HG02798 (cell line): Measurements from ENCODE around the gene FAM163A.

Experiments
- ATAC-seq: cut with Tn5 transposase; IDR thresholded peaks from one replicate; pipeline ENCODE4 v1.9.1; 2021; ENCODE audit warnings: mild to moderate bottlenecking; ENCODE audit not compliant: unreplicated experiment, poor library complexity

The FAM163A gene

GRCh38 chr1:179748772-179749171 is 5.7 kb downstream of the FAM163A start:
- no peak for ATAC-seq

GRCh38 chr1:179750630-179751029 is 7.5 kb downstream of the FAM163A start:
- no peak for ATAC-seq

GRCh38 chr1:179753061-179753460 is 10.0 kb downstream of the FAM163A start:
- no peak for ATAC-seq

GRCh38 chr1:179754041-179754624 is 11.0 kb downstream of the FAM163A start:
- ATAC-seq = no peak

GRCh38 chr1:179757933-179758332 is 14.8 kb downstream of the FAM163A start:
- no peak for ATAC-seq

GRCh38 chr1:179760521-179760920 is 17.4 kb downstream of the FAM163A start:
- ATAC-seq = no peak

- ATAC-seq = no peak
Measured at GRCh38 chr1:179761296-179761695, 18.2 kb downstream of the FAM163A start.

- no peak for ATAC-seq
Measured at GRCh38 chr1:179761846-179762640, 19.0 kb downstream of the FAM163A start.

GRCh38 chr1:179767177-179767581 is 24.1 kb downstream of the FAM163A start:
- no peak for ATAC-seq

- ATAC-seq = no peak
Measured at GRCh38 chr1:179767996-179768395, 24.9 kb downstream of the FAM163A start.

GRCh38 chr1:179770887-179771502 is 27.9 kb downstream of the FAM163A start:
- ATAC-seq = no peak

GRCh38 chr1:179773264-179773663 is 30.2 kb downstream of the FAM163A start:
- no peak for ATAC-seq

GRCh38 chr1:179774000-179774399 is 30.9 kb downstream of the FAM163A start:
- no peak for ATAC-seq

GRCh38 chr1:179774566-179774965 is 31.5 kb downstream of the FAM163A start:
- no peak for ATAC-seq

- ATAC-seq = no peak
Measured at GRCh38 chr1:179775009-179775408, 31.9 kb downstream of the FAM163A start.

- ATAC-seq = no peak
Measured at GRCh38 chr1:179776831-179777230, 33.7 kb downstream of the FAM163A start.

- ATAC-seq = no peak
Measured at GRCh38 chr1:179777731-179778130, 34.6 kb downstream of the FAM163A start.

GRCh38 chr1:179779645-179780272 is 36.7 kb downstream of the FAM163A start:
- no peak for ATAC-seq

GRCh38 chr1:179781962-179782361 is 38.9 kb downstream of the FAM163A start:
- ATAC-seq = no peak

- no peak for ATAC-seq
Measured at GRCh38 chr1:179785031-179785431, 41.9 kb downstream of the FAM163A start.

- ATAC-seq = no peak
Measured at GRCh38 chr1:179785728-179786127, 42.6 kb downstream of the FAM163A start.
